ENCODE results near the gene CALR.

GRCh38 chr19:12959481-12959880 is 21.1 kb downstream of the CALR start:
- TF ChIP-seq CTCF (IDR thresholded peaks at IDR 0.05) (no peak), POLR2A (IDR thresholded peaks at IDR 0.05) (no peak)

All from adrenal gland (tissue), 5 donors.